SH-SY5Y (cell line): ENCODE data around the gene FAM151A.

Experiments
- GATA2 ChIP-seq: IDR thresholded peaks from 2 replicates; pipeline ENCODE4 v1.6.1; 2011; ENCODE audit warnings: mild to moderate bottlenecking, low read depth, low read length
- GATA3 ChIP-seq: IDR thresholded peaks from 2 replicates; pipeline ENCODE4 v1.6.1; 2011; ENCODE audit warnings: low read depth, mild to moderate bottlenecking, low read length, moderate library complexity

- no peak for TF ChIP-seq GATA3
- TF ChIP-seq GATA2 = no peak
Measured at GRCh38 chr1:54615531-54616279, 7.6 kb downstream of the FAM151A start.
